ENCODE measurements around the gene CDCA7L.

The CDCA7L gene

GRCh38 chr7:21945454-21946221 is at the start of gene CDCA7L:
Gene CDCA7L (minus strand): TSS chr7:21945899. CDS start chr7:21945804, 95 bp downstream.
- peak; percentile 91 for DNase-seq (ENCODE audit: low spot score)

- DNase-seq (ENCODE audit: low spot score), result no peak
Observed at GRCh38 chr7:21986096-21986495, 40.4 kb upstream of the CDCA7L start.

GRCh38 chr7:21984042-21984441 is 38.3 kb upstream of the CDCA7L start:
- no peak for DNase-seq (ENCODE audit: low spot score)

GRCh38 chr7:21983056-21983455 is 37.4 kb upstream of the CDCA7L start:
- no peak for DNase-seq (ENCODE audit: low spot score)

GRCh38 chr7:21981524-21981923 is 35.8 kb upstream of the CDCA7L start:
- DNase-seq (ENCODE audit: low spot score), result no peak

GRCh38 chr7:21980926-21981500 is 35.3 kb upstream of the CDCA7L start:
- no peak for DNase-seq (ENCODE audit: low spot score)

- DNase-seq (ENCODE audit: low spot score), result no peak
Observed at GRCh38 chr7:21972397-21972784, 26.7 kb upstream of the CDCA7L start.

- no peak for DNase-seq (ENCODE audit: low spot score)
Observed at GRCh38 chr7:21971780-21972396, 26.2 kb upstream of the CDCA7L start.

GRCh38 chr7:21969822-21970221 is 24.1 kb upstream of the CDCA7L start:
- DNase-seq (ENCODE audit: low spot score), result no peak

- DNase-seq (ENCODE audit: low spot score), result no peak
Observed at GRCh38 chr7:21967598-21968003, 21.9 kb upstream of the CDCA7L start.

- DNase-seq (ENCODE audit: low spot score), result peak; percentile 80
Observed at GRCh38 chr7:21966271-21966670, 20.6 kb upstream of the CDCA7L start.

GRCh38 chr7:21965291-21965690 is 19.6 kb upstream of the CDCA7L start:
- no peak for DNase-seq (ENCODE audit: low spot score)

GRCh38 chr7:21962677-21963076 is 17.0 kb upstream of the CDCA7L start:
- DNase-seq (ENCODE audit: low spot score), result no peak

- DNase-seq (ENCODE audit: low spot score), result no peak
Observed at GRCh38 chr7:21960922-21961321, 15.2 kb upstream of the CDCA7L start.

GRCh38 chr7:21959387-21959776 is 13.7 kb upstream of the CDCA7L start:
- DNase-seq (ENCODE audit: low spot score), result no peak

- no peak for DNase-seq (ENCODE audit: low spot score)
Observed at GRCh38 chr7:21953781-21954180, 8.1 kb upstream of the CDCA7L start.

GRCh38 chr7:21948887-21949540 is 3.3 kb upstream of the CDCA7L start:
- no peak for DNase-seq (ENCODE audit: low spot score)

GRCh38 chr7:21948364-21948763 is 2.7 kb upstream of the CDCA7L start:
- DNase-seq (ENCODE audit: low spot score), result no peak

GRCh38 chr7:21947946-21948345 is 2.2 kb upstream of the CDCA7L start:
- no peak for DNase-seq (ENCODE audit: low spot score)

- DNase-seq (ENCODE audit: low spot score), result no peak
Observed at GRCh38 chr7:21947056-21947455, 1.4 kb upstream of the CDCA7L start.

GRCh38 chr7:21946222-21946709 is 567 bp upstream of the CDCA7L start:
- DNase-seq (ENCODE audit: low spot score), result no peak

- DNase-seq (ENCODE audit: low spot score), result peak; percentile 61
Observed at GRCh38 chr7:21944616-21945453, 864 bp downstream of the CDCA7L start.

All from germinal center (tissue), 1 donor.